HepG2 (cell line): Measurements from ENCODE around the gene PAPPA. TPM values are rescaled to one million over a fixed set of nuclear protein-coding genes. Genes with fewer than 3 reads are reported as not detected.

ENCODE experiments used
- ATAC-seq: fragments of 200-7000 bp; cut with Tn5 transposase; 3 replicates; pipeline ENCODE4 v1.9.1; 2020; ENCODE audit warnings: mild to moderate bottlenecking, moderate library complexity
- BruUV-seq: library from RNA; stranded (reverse); fragments of 400-500 nt; replicated peaks from 2 replicates; lab custom pipeline; 2021; lab: Mats Ljungman, UMichigan
- CTCF ChIA-PET: fragments of 300-600 bp; formaldehyde crosslinking; extraction: SDS; loops from one replicate; lab custom pipeline; 2021; ENCODE audit warnings: low total read pairs, inconsistent platforms, low intra/inter-chr PET ratio; lab: Yijun Ruan, JAX
- POLR2A ChIA-PET: fragments of 350-600 bp; sonication (Branson Sonifier 250); formaldehyde crosslinking; loops from one replicate; lab custom pipeline; 2020; ENCODE audit warnings: antibody characterized with exemption, inconsistent platforms; lab: Yijun Ruan, JAX
- DNase-seq: peaks from one replicate; pipeline ENCODE4 v3.0.0-alpha.2; 2015; ENCODE audit warnings: low spot score
- FAIRE-seq: peaks from 3 replicates; lab custom pipeline; 2011; peaks lifted over from hg19 to GRCh38; lab: Jason Lieb, UNC
- H2AFZ ChIP-seq: one replicate; pipeline ENCODE4 v1.6.1; 2011; ENCODE audit warnings: low read length, inconsistent platforms
- H3K27ac ChIP-seq: fragments of 300-600 bp; 3 replicates; pipeline ENCODE4 v1.8.0; 2011; ENCODE audit warnings: mixed run types, mild to moderate bottlenecking, mixed read lengths, low read length, inconsistent platforms; ENCODE audit not compliant: insufficient read depth; ENCODE audit errors: extremely low read length
- H3K27me3 ChIP-seq, 2 experiments: fragments of 200-600 bp in 1 of 2; 2 replicates in 1 of 2; 3 replicates in 1 of 2; pipeline versions ENCODE4 v1.6.0 to v1.8.0; 2011; ENCODE audit warnings: low read length in 2 of 2, mild to moderate bottlenecking in 2 of 2, moderate library complexity in 2 of 2, inconsistent platforms in 1 of 2; ENCODE audit not compliant: insufficient read depth in 2 of 2, control insufficient read depth in 1 of 2
- H3K36me3 ChIP-seq, 2 experiments: fragments of 200-600 bp in 1 of 2; replicated peaks in 1 of 2; 2 replicates in 1 of 2; 3 replicates in 1 of 2; pipeline versions ENCODE4 v1.5.1 to v1.8.0; 2011; ENCODE audit warnings: low read length in 2 of 2, inconsistent platforms in 1 of 2; ENCODE audit not compliant: insufficient read depth in 2 of 2, control insufficient read depth in 1 of 2
- H3K4me1 ChIP-seq: 2 replicates; pipeline ENCODE4 v1.5.1; 2012; ENCODE audit warnings: low read length, inconsistent platforms; ENCODE audit not compliant: insufficient read depth
- H3K4me2 ChIP-seq: 2 replicates; pipeline ENCODE4 v1.6.0; 2011; ENCODE audit warnings: low read depth, low read length, inconsistent platforms
- H3K4me3 ChIP-seq, 3 experiments: fragments of 200-600 bp in 1 of 3; sonication (generic), shearing (Covaris generic) in 1 of 3; replicated peaks in 1 of 3; 2 replicates each; pipeline ENCODE4 v1.5.1; 2011 to 2016; ENCODE audit warnings: low read length in 3 of 3, inconsistent platforms in 2 of 3, low read depth in 2 of 3, mild to moderate bottlenecking in 2 of 3, control low read depth in 1 of 3, mixed read lengths in 1 of 3; ENCODE audit not compliant: insufficient read depth in 1 of 3
- H3K79me2 ChIP-seq: one replicate; pipeline ENCODE4 v1.6.1; 2011; ENCODE audit warnings: low read length, inconsistent platforms; ENCODE audit not compliant: insufficient read depth
- H3K9ac ChIP-seq: 2 replicates; pipeline ENCODE4 v1.6.0; 2011; ENCODE audit warnings: mild to moderate bottlenecking, low read depth, low read length, inconsistent platforms; ENCODE audit not compliant: insufficient read depth
- H3K9me3 ChIP-seq: 2 replicates; pipeline ENCODE4 v1.5.1; 2012; ENCODE audit warnings: mild to moderate bottlenecking, low read length
- H4K20me1 ChIP-seq: 2 replicates; pipeline ENCODE4 v1.6.0; 2011; ENCODE audit warnings: inconsistent platforms, mild to moderate bottlenecking, low read length, moderate library complexity; ENCODE audit not compliant: insufficient read depth
- CBX2 ChIP-seq, 2 experiments: fragments of 200-600 bp in 1 of 2; sonication (generic); formaldehyde crosslinking in 1 of 2; IDR thresholded peaks; 2 replicates each; pipeline versions ENCODE4 v1.7.0 to v1.8.1; 2018 to 2022; ENCODE audit warnings: low read depth in 2 of 2, low read length in 1 of 2, mild to moderate bottlenecking in 1 of 2, missing genetic modification reagents in 1 of 2
- CSRNP2 ChIP-seq: sonication (generic); formaldehyde crosslinking; conservative IDR thresholded peaks from 2 replicates; pipeline ENCODE4 v1.8.0; 2022; ENCODE audit warnings: low read depth, missing genetic modification reagents
- KMT2B ChIP-seq: IDR thresholded peaks from 2 replicates; pipeline ENCODE4 v1.6.1; 2016; ENCODE audit warnings: missing genetic modification reagents, missing compliant biosample characterization
- PRDM4 ChIP-seq: sonication (generic); formaldehyde crosslinking; IDR thresholded peaks from 2 replicates; pipeline ENCODE4 v1.9.0; 2021; ENCODE audit warnings: missing genetic modification reagents, borderline replicate concordance
- TEAD2 ChIP-seq: sonication (generic); formaldehyde crosslinking; IDR thresholded peaks from 2 replicates; pipeline ENCODE4 v1.9.0; 2021; ENCODE audit warnings: missing genetic modification reagents
- ZNF318 ChIP-seq: sonication (generic); formaldehyde crosslinking; IDR thresholded peaks from 2 replicates; pipeline ENCODE4 v1.4.0; 2020; ENCODE audit warnings: mild to moderate bottlenecking, missing genetic modification reagents
- ZNF354B ChIP-seq: sonication (generic); formaldehyde crosslinking; IDR thresholded peaks from 2 replicates; pipeline ENCODE4 v1.8.0; 2022; ENCODE audit warnings: mild to moderate bottlenecking, missing genetic modification reagents
- ZNF691 ChIP-seq: sonication (generic); formaldehyde crosslinking; IDR thresholded peaks from 2 replicates; pipeline ENCODE4 v1.4.0; 2020; ENCODE audit warnings: missing genetic modification reagents, low read depth, mild to moderate bottlenecking, borderline replicate concordance
- ZNF782 ChIP-seq: sonication (generic); formaldehyde crosslinking; IDR thresholded peaks from 2 replicates; pipeline ENCODE4 v1.4.0; 2020; ENCODE audit warnings: missing genetic modification reagents, mild to moderate bottlenecking, borderline replicate concordance
- WGBS: methylation state at CpG from one replicate; pipeline ENCODE4 v1.1.6; 2017; ENCODE audit warnings: low lambda C conversion rate; 5-methylcytosine and 5-hydroxymethylcytosine counted together
- in situ Hi-C: cut with HindIII; loops from 2 replicates; pipeline ENCODE4 v1.10.0; 2017; ENCODE audit warnings: low pct_unique_long_range_greater_than_20kb; ENCODE audit not compliant: extremely low pct_ligation_motif_present
- intact Hi-C: fragments of 100-400 bp; cut with micrococcal nuclease; formaldehyde crosslinking; loops from one replicate; pipeline ENCODE4 v1.10.0; 2022; ENCODE audit not compliant: unreplicated experiment
- polyA plus RNA-seq, 8 experiments: library from polyadenylated mRNA; depleted of rRNA in 3 of 8; stranded (reverse) in 7 of 8; unstranded in 1 of 8; fragments of >200 nt; fragmentation: Illumina TruSeq in 4 of 8; extraction: Trizol in 4 of 8; gene quantifications; 2 replicates each; pipeline versions ENCODE4 v1.2.1 to v1.2.3, GENCODE V29; 2011 to 2016; ENCODE audit warnings: low read depth in 4 of 8, missing spikeins in 1 of 8, mixed read lengths in 1 of 8; ENCODE audit not compliant: insufficient read depth in 1 of 8
- total RNA-seq, 5 experiments: library from RNA; depleted of rRNA; stranded (reverse); fragments of >200 nt; fragmentation: Illumina TruSeq; extraction: Trizol; gene quantifications; 2 replicates each; pipeline ENCODE4 v1.2.3, GENCODE V29; 2016; ENCODE audit warnings: low read depth in 1 of 5

Gene PAPPA
- total and polyA plus RNA-seq, 2 of the 13 experiments (the other 11 are each of a cell fraction or from before 2014, with no cell fraction given), result 0.09 to 0.11 TPM

- H3K4me2 ChIP-seq, result no peak overlapping the region
- H3K4me3 ChIP-seq, result no peak overlapping the region
- no peak for DNase-seq
- H2AFZ ChIP-seq, result no peak overlapping the region
- no peak overlapping the region for H3K27ac ChIP-seq
- intact Hi-C loops (no loop called here), in situ Hi-C loops (no loop called here)
- 0% methylated on average over 3 of the region's 3 CpGs for WGBS
- H3K79me2 ChIP-seq, result no peaks in the 10 kb centered on the region
- no peak for FAIRE-seq
- H4K20me1 ChIP-seq, result 0 out of 2 replicates have a peak, but pooled peaks cover 2% of the 10 kb centered on the region
- no peaks in the 10 kb centered on the region; a peak in 1 of 5 replicates for H3K27me3 ChIP-seq
- no peak overlapping the region for H3K9ac ChIP-seq
- no peaks in the 10 kb centered on the region for H3K9me3 ChIP-seq
- ChIA-PET CTCF (no interaction called here), POLR2A (no interaction called here)
- no peak for ATAC-seq
- no TSS peak for BruUV-seq
- H3K36me3 ChIP-seq, result no peaks in the 10 kb centered on the region
- H3K4me1 ChIP-seq, result no peaks in the 10 kb centered on the region
- TF ChIP-seq CBX2 (IDR thresholded peaks at IDR 0.05; ENCODE audit: low read depth, low read length), result no peak
- TF ChIP-seq CBX2 (CRISPR knock-in tag; IDR thresholded peaks at IDR 0.05; ENCODE audit: low read depth), result no peak
- TF ChIP-seq TEAD2 (CRISPR knock-in tag), result no peak
- no peak for TF ChIP-seq ZNF691 (CRISPR knock-in tag)
- TF ChIP-seq CSRNP2 (CRISPR knock-in tag), result no peak
- TF ChIP-seq PRDM4 (CRISPR knock-in tag), result no peak
- TF ChIP-seq ZNF782 (CRISPR knock-in tag), result no peak
- no peak for TF ChIP-seq ZNF318 (CRISPR knock-in tag)
- TF ChIP-seq ZNF354B, result no peak
- no peak for TF ChIP-seq KMT2B (CRISPR knock-in tag)
These were observed 156.5 kb downstream of the PAPPA start for GRCh38 chr9:116309900-116310611.
